Measurements from ENCODE around the gene CADM2.

The CADM2 gene

DNA sequence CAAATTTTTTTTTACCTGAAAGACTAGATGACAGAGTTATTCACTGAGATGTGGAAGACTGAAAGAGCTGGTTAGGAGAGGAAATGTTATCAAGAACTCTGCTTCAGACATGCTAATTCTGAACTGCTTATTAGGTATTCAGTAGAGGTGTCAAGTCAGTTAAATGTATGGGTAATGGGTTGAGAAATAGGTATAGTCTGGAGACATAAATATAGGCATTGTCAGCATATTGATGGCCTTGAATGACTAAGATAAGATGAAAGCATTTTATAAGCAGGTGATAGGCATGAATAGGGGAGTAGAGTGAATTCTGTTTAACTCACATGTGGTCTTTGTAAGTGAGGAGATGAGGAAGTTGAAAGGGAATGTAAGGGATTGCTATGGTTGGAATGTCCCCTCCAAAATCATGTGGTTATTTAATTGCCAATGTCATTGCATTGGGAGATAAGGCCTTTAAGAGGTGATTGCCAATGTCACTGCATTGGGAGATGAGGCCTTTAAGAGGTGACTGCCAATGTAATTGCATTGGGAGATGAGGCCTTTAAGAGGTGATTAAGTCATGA, 904.2 kb downstream of the CADM2 start:
- no peak overlapping the region for H3K9ac ChIP-seq (ENCODE audit: low read length in 5 of 5)
- no peaks in the 10 kb centered on the region for H3K9me3 ChIP-seq (ENCODE audit: control insufficient read depth in 5 of 5, low read length in 5 of 5)
- no peak overlapping the region for H3K4me3 ChIP-seq (ENCODE audit: low read depth in 1 of 5, low read length in 5 of 5)
- H3K27ac ChIP-seq (ENCODE audit: low read depth, low read length): no peak overlapping the region
- no peaks in the 10 kb centered on the region for H3K27me3 ChIP-seq (ENCODE audit: control insufficient read depth in 5 of 5, insufficient read depth in 4 of 5, low read length in 5 of 5)
- H3K4me1 ChIP-seq (ENCODE audit: control insufficient read depth in 5 of 5, insufficient read depth in 5 of 5, low read length in 5 of 5): no peaks in the 10 kb centered on the region
- H3K36me3 ChIP-seq (ENCODE audit: control insufficient read depth in 5 of 5, insufficient read depth in 5 of 5, low read length in 5 of 5): no peaks in the 10 kb centered on the region

DNA sequence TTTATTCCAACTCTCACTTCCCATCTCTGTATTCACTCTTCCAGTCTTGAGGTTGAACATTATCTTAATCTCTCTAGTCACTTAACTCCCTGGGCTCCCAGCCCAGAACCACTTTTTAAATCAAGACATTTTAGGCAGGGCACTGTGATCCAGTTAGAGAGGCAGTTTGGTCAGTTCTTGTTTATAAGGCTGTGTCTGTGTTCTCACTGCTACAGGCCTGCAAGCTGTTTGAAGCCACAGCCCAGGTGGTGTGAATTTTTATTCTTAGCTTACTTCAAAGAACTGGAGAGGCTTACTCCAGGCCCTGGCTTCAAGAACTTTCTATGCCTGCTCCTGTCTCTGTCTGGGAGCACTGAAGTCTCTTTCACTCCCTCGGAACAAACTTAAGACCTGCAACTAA, 906.1 kb downstream of the CADM2 start:
- no peak overlapping the region for H3K4me3 ChIP-seq (ENCODE audit: low read depth in 1 of 5, low read length in 5 of 5)
- no peak overlapping the region for H3K9ac ChIP-seq (ENCODE audit: low read length in 5 of 5)
- H3K4me1 ChIP-seq (ENCODE audit: control insufficient read depth in 5 of 5, insufficient read depth in 5 of 5, low read length in 5 of 5): no peaks in the 10 kb centered on the region
- no peak overlapping the region for H3K27ac ChIP-seq (ENCODE audit: low read depth, low read length)
- no peaks in the 10 kb centered on the region for H3K27me3 ChIP-seq (ENCODE audit: control insufficient read depth in 5 of 5, insufficient read depth in 4 of 5, low read length in 5 of 5)
- H3K9me3 ChIP-seq (ENCODE audit: control insufficient read depth in 5 of 5, low read length in 5 of 5): no peaks in the 10 kb centered on the region
- no peaks in the 10 kb centered on the region for H3K36me3 ChIP-seq (ENCODE audit: control insufficient read depth in 5 of 5, insufficient read depth in 5 of 5, low read length in 5 of 5)

DNA sequence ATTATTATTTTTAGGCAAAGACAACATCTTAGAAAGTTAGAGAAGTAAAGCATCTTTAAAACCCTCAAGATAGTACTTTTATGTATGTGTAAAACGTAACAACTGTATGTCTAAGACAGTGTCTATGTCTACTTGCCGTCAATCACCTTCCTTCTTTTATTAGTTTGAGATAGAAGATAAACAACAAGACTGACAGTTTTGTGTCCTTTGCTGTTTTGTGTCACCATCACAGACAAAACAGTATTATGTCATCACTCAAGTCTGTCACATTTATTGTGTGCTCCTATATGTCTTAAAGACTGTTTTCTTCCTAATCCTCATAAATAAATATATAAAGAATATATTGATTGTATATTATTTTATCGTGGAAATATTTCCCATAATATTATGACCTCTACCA, 908.3 kb downstream of the CADM2 start:
- no peaks in the 10 kb centered on the region for H3K4me1 ChIP-seq (ENCODE audit: control insufficient read depth in 5 of 5, insufficient read depth in 5 of 5, low read length in 5 of 5)
- H3K9ac ChIP-seq (ENCODE audit: low read length in 5 of 5): no peak overlapping the region
- H3K9me3 ChIP-seq (ENCODE audit: control insufficient read depth in 5 of 5, low read length in 5 of 5): no peaks in the 10 kb centered on the region
- H3K27ac ChIP-seq (ENCODE audit: low read depth, low read length): no peak overlapping the region
- H3K27me3 ChIP-seq (ENCODE audit: control insufficient read depth in 5 of 5, insufficient read depth in 4 of 5, low read length in 5 of 5): no peaks in the 10 kb centered on the region
- H3K36me3 ChIP-seq (ENCODE audit: control insufficient read depth in 5 of 5, insufficient read depth in 5 of 5, low read length in 5 of 5): no peaks in the 10 kb centered on the region
- no peak overlapping the region for H3K4me3 ChIP-seq (ENCODE audit: low read depth in 1 of 5, low read length in 5 of 5)

DNA sequence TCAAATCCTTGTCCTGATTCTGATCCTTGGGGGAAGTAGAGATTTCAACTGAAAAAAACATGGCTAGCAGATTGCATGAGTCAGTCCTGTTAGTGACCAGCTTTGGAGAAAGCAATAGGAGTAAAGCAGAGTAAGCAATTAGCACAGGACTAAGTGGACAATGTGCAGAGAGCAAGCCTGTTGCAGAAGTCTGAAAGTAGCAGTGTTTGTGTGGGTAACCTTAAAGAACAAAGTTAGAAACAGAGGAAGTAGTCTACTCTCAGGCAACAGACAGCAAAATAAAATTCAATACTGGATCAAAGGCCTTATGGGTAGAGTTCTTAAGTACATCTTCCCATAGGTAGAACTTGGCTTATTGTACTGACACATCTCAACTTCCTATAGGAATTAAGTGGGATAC, 916.8 kb downstream of the CADM2 start:
- Histone ChIP-seq H3K9me3 (ENCODE audit: control insufficient read depth in 5 of 5, low read length in 5 of 5) (no peaks in the 10 kb centered on the region), H3K27ac (ENCODE audit: low read depth, low read length) (no peak overlapping the region), H3K9ac (ENCODE audit: low read length in 5 of 5) (no peak overlapping the region), H3K27me3 (ENCODE audit: control insufficient read depth in 5 of 5, insufficient read depth in 4 of 5, low read length in 5 of 5) (no peaks in the 10 kb centered on the region), H3K4me1 (ENCODE audit: control insufficient read depth in 5 of 5, insufficient read depth in 5 of 5, low read length in 5 of 5) (no peaks in the 10 kb centered on the region), H3K36me3 (ENCODE audit: control insufficient read depth in 5 of 5, insufficient read depth in 5 of 5, low read length in 5 of 5) (no peaks in the 10 kb centered on the region), H3K4me3 (ENCODE audit: low read depth in 1 of 5, low read length in 5 of 5) (no peak overlapping the region)

DNA sequence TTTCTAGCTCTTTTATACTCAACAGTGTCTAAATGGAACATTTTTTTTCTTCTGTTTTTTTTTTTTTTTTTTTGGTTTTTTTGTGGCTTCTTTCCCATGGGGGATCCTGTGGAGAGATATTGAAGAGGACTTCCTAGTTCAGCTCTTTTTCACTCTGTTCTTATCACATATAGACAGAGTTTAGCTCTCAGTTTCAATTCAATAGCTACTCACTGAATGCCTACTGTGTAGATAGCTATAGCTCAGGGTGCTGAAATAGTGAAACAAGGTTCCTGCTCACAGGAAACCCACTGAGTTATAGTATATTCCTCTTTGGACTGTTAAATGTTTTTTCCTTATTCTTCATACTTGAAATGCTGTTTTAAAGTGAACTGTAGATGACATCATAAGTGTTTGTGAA, 918.8 kb downstream of the CADM2 start:
- H3K4me1 ChIP-seq (ENCODE audit: control insufficient read depth in 5 of 5, insufficient read depth in 5 of 5, low read length in 5 of 5): no peaks in the 10 kb centered on the region
- H3K9me3 ChIP-seq (ENCODE audit: control insufficient read depth in 5 of 5, low read length in 5 of 5): no peaks in the 10 kb centered on the region
- H3K27ac ChIP-seq (ENCODE audit: low read depth, low read length): no peak overlapping the region
- H3K9ac ChIP-seq (ENCODE audit: low read length in 5 of 5): no peak overlapping the region
- H3K27me3 ChIP-seq (ENCODE audit: control insufficient read depth in 5 of 5, insufficient read depth in 4 of 5, low read length in 5 of 5): no peaks in the 10 kb centered on the region
- no peak overlapping the region for H3K4me3 ChIP-seq (ENCODE audit: low read depth in 1 of 5, low read length in 5 of 5)
- H3K36me3 ChIP-seq (ENCODE audit: control insufficient read depth in 5 of 5, insufficient read depth in 5 of 5, low read length in 5 of 5): no peaks in the 10 kb centered on the region

DNA sequence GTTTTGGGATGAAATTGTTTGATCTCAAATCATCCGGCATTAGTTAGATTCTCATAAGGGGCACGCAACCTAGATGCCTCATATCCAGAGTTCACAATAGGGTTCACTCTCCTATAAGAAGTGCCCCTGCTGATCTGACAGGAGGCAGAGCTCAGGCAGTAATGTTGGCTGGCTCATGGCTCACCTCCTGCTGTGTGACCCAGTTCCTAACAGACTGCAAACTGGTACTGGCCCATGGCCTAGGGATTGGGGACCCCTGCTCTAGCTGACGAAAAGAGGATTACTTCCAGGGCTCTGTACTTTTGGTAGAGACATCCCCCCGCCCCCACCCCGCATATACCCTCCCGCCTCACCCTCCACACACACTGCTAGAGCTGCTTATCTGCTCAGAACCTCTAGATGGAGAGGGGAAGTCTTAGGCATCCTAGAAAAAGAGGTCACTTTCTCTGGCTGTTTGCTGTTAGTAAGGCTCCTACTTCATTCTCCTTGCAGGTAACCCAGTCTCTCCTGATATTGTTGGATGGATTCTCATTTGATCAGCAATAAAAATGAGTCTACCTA, 923.1 kb downstream of the CADM2 start:
- Histone ChIP-seq H3K27me3 (ENCODE audit: control insufficient read depth in 5 of 5, insufficient read depth in 4 of 5, low read length in 5 of 5) (no peaks in the 10 kb centered on the region), H3K27ac (ENCODE audit: low read depth, low read length) (no peak overlapping the region), H3K4me3 (ENCODE audit: low read depth in 1 of 5, low read length in 5 of 5) (no peak overlapping the region), H3K9ac (ENCODE audit: low read length in 5 of 5) (no peak overlapping the region), H3K4me1 (ENCODE audit: control insufficient read depth in 5 of 5, insufficient read depth in 5 of 5, low read length in 5 of 5) (no peaks in the 10 kb centered on the region), H3K9me3 (ENCODE audit: control insufficient read depth in 5 of 5, low read length in 5 of 5) (no peaks in the 10 kb centered on the region), H3K36me3 (ENCODE audit: control insufficient read depth in 5 of 5, insufficient read depth in 5 of 5, low read length in 5 of 5) (no peaks in the 10 kb centered on the region)

DNA sequence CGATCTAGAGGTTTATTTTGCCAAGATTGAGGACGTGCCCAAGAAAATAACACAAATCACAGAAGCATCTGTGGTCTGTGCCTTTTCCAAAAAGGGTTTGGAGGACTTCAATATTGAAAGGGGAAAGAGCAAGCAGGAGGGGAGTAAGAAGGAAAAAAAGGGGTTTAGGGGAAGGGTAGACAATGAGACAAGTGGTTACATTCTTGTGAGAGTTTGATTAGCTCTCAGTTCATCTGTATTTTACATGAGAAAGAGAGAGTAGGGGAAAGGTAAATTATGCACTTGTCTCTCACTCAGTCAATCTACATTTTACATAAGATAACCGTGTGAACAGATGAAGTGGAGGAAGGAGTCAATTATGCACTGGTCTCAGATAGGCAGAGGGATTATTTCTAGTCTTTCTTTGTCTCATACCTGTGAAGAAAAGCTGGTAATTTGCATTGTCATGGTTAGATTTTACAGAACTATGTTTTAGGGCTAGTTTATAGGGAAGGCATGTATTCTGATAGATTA, 931.3 kb downstream of the CADM2 start:
- H3K36me3 ChIP-seq (ENCODE audit: control insufficient read depth in 5 of 5, insufficient read depth in 5 of 5, low read length in 5 of 5): no peaks in the 10 kb centered on the region
- H3K9me3 ChIP-seq (ENCODE audit: control insufficient read depth in 5 of 5, low read length in 5 of 5): peaks cover 0 to 5% (median 0%) of the 10 kb centered on the region in 5 donors
- H3K4me1 ChIP-seq (ENCODE audit: control insufficient read depth in 5 of 5, insufficient read depth in 5 of 5, low read length in 5 of 5): no peaks in the 10 kb centered on the region
- no peaks in the 10 kb centered on the region for H3K27me3 ChIP-seq (ENCODE audit: control insufficient read depth in 5 of 5, insufficient read depth in 4 of 5, low read length in 5 of 5)
- no peak overlapping the region for H3K4me3 ChIP-seq (ENCODE audit: low read depth in 1 of 5, low read length in 5 of 5)
- no peak overlapping the region for H3K9ac ChIP-seq (ENCODE audit: low read length in 5 of 5)
- no peak overlapping the region for H3K27ac ChIP-seq (ENCODE audit: low read depth, low read length)

DNA sequence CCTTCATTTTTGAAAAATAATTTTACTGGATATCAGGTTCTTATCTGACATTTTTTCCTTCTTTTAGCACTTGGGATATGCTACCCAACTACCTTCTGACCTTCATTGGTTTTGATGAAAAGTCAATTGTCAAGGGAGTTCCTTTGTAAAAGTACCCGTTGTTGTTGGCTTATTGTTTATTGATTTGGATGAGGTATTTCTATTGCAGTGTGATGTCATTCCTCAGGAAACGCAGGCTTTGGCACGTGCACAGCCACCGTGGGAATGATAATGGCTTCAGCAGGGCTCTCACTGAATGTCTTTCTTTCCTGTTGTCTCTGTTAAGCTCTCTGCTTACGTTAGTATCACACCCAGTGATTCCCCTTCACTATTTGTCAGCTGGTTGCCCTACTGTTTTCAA, 944.6 kb downstream of the CADM2 start:
- Histone ChIP-seq H3K27me3 (ENCODE audit: control insufficient read depth in 5 of 5, insufficient read depth in 4 of 5, low read length in 5 of 5) (no peaks in the 10 kb centered on the region), H3K36me3 (ENCODE audit: control insufficient read depth in 5 of 5, insufficient read depth in 5 of 5, low read length in 5 of 5) (no peaks in the 10 kb centered on the region), H3K9ac (ENCODE audit: low read length in 5 of 5) (no peak overlapping the region), H3K27ac (ENCODE audit: low read depth, low read length) (no peak overlapping the region), H3K4me1 (ENCODE audit: control insufficient read depth in 5 of 5, insufficient read depth in 5 of 5, low read length in 5 of 5) (peaks cover 0 to 2% (median 0%) of the 10 kb centered on the region in 5 donors), H3K9me3 (ENCODE audit: control insufficient read depth in 5 of 5, low read length in 5 of 5) (no peaks in the 10 kb centered on the region), H3K4me3 (ENCODE audit: low read depth in 1 of 5, low read length in 5 of 5) (no peak overlapping the region)

DNA sequence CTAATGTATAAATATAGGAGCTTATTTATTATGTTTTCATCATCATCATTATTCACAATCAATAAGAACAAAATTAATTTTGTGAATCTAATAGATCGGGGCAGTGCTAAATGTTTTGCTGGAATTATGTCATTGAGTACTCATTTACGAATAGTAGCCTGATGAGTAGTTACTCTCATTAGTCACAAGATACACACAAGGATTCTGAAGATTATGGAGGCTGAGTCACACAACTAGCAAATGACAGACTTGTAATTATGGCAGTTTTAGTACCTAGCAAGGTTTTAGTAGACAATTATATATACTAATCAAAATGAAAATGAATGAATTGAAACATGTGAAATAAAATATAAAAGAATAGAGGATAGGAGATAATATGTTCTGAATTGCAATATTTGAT, 954.2 kb downstream of the CADM2 start:
- Histone ChIP-seq H3K36me3 (ENCODE audit: control insufficient read depth in 5 of 5, insufficient read depth in 5 of 5, low read length in 5 of 5) (no peaks in the 10 kb centered on the region), H3K27me3 (ENCODE audit: control insufficient read depth in 5 of 5, insufficient read depth in 4 of 5, low read length in 5 of 5) (no peaks in the 10 kb centered on the region), H3K27ac (ENCODE audit: low read depth, low read length) (no peak overlapping the region), H3K9ac (ENCODE audit: low read length in 5 of 5) (no peak overlapping the region), H3K4me1 (ENCODE audit: control insufficient read depth in 5 of 5, insufficient read depth in 5 of 5, low read length in 5 of 5) (no peaks in the 10 kb centered on the region), H3K9me3 (ENCODE audit: control insufficient read depth in 5 of 5, low read length in 5 of 5) (no peaks in the 10 kb centered on the region), H3K4me3 (ENCODE audit: low read depth in 1 of 5, low read length in 5 of 5) (no peak overlapping the region)

DNA sequence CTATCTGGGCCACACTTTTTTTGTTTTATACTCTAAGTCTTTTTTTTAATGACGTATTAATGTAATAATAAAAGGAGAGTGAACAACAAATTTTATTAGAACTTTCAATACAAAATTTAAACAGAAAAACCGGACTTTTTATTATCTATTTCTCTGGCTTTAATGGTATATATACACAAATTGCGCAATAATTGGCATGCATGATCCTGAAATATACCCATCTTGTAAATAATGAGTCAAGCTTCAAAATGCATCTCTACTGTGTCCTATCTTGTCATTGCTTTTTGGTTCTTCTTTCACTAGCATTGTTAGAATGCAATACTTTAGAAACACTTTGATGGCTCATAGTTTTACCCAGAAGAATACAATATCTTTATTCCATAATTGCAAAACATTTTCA, 963.6 kb downstream of the CADM2 start:
- Histone ChIP-seq H3K9ac (ENCODE audit: low read length in 5 of 5) (no peak overlapping the region), H3K36me3 (ENCODE audit: control insufficient read depth in 5 of 5, insufficient read depth in 5 of 5, low read length in 5 of 5) (no peaks in the 10 kb centered on the region), H3K9me3 (ENCODE audit: control insufficient read depth in 5 of 5, low read length in 5 of 5) (no peaks in the 10 kb centered on the region), H3K27ac (ENCODE audit: low read depth, low read length) (no peak overlapping the region), H3K4me1 (ENCODE audit: control insufficient read depth in 5 of 5, insufficient read depth in 5 of 5, low read length in 5 of 5) (no peaks in the 10 kb centered on the region), H3K4me3 (ENCODE audit: low read depth in 1 of 5, low read length in 5 of 5) (no peak overlapping the region), H3K27me3 (ENCODE audit: control insufficient read depth in 5 of 5, insufficient read depth in 4 of 5, low read length in 5 of 5) (no peaks in the 10 kb centered on the region)

Measured in subcutaneous abdominal adipose tissue (tissue), 5 donors.